Activated naive CD8-positive, alpha-beta T cell treated with anti-CD3 and anti-CD28 coated beads for 36 hours (primary cell): ENCODE data around the gene ADAM17. TPM values are rescaled to one million over a fixed set of nuclear protein-coding genes. Genes with fewer than 3 reads are reported as not detected.
"Not testable (repeated sequence)": the region's sequence is repeated elsewhere in the genome, so short reads cannot be mapped to it uniquely, and the experiment has no call there.

Experiments
- DNase-seq: peaks from one replicate; pipeline ENCODE4 v3.0.0; 2021
- H3K27ac Mint-ChIP-seq: one replicate; pipeline ENCODE4 v1.8.0; 2022; ENCODE audit warnings: mild to moderate bottlenecking, moderate library complexity, mixed read lengths
- H3K27me3 Mint-ChIP-seq: one replicate; pipeline ENCODE4 v1.8.0; 2022; ENCODE audit warnings: mild to moderate bottlenecking, mixed read lengths
- H3K36me3 Mint-ChIP-seq: one replicate; pipeline ENCODE4 v1.8.0; 2021; ENCODE audit warnings: mild to moderate bottlenecking, mixed read lengths
- H3K4me1 Mint-ChIP-seq: one replicate; pipeline ENCODE4 v1.8.0; 2021; ENCODE audit warnings: mixed read lengths
- H3K4me3 Mint-ChIP-seq: one replicate; pipeline ENCODE4 v1.8.0; 2022; ENCODE audit warnings: mild to moderate bottlenecking, moderate library complexity, mixed read lengths
- H3K9me3 Mint-ChIP-seq: one replicate; pipeline ENCODE4 v1.8.0; 2022; ENCODE audit warnings: mixed read lengths
- total RNA-seq, 2 experiments: library from RNA; stranded (reverse); gene quantifications; one replicate each; pipeline ENCODE4 v1.2.3, GENCODE V29; 2021

Gene ADAM17
- 10 to 100 TPM; 13.4 to 14.5 TPM for total RNA-seq

- Mint-ChIP-seq H3K9me3 (no peaks in the 10 kb centered on the region), H3K4me1 (peaks cover 41% of the 10 kb centered on the region), H3K36me3 (peaks cover 19% of the 10 kb centered on the region), H3K27me3 (no peaks in the 10 kb centered on the region), H3K27ac (peak within 1 kb of the TSS; percentile 97), H3K4me3 (peak within 1 kb of the TSS; percentile 98)
- DNase-seq = peak; percentile 94
Observed at GRCh38 chr2:9555297-9556120, at the start of gene ADAM17. TSS of gene ADAM17 (minus strand) at chr2:9555830. CDS start at chr2:9555605, 225 bp downstream.

GRCh38 chr2:9602412-9602811, 46.8 kb upstream of the ADAM17 start:
- peaks cover 16% of the 10 kb centered on the region for H3K9me3 Mint-ChIP-seq

GRCh38 chr2:9601397-9601796, 45.8 kb upstream of the ADAM17 start:
- DNase-seq = no peak
- Mint-ChIP-seq H3K4me1 (peaks cover 35% of the 10 kb centered on the region), H3K9me3 (peaks cover 14% of the 10 kb centered on the region), H3K27ac (no peak overlapping the region), H3K36me3 (peaks cover 84% of the 10 kb centered on the region), H3K27me3 (no peaks in the 10 kb centered on the region), H3K4me3 (no peak overlapping the region)

More at GRCh38 chr2:9602412-9602811, 46.8 kb upstream of the ADAM17 start:
- Mint-ChIP-seq H3K4me3 (no peak overlapping the region), H3K36me3 (peaks cover 81% of the 10 kb centered on the region), H3K27me3 (no peaks in the 10 kb centered on the region), H3K27ac (no peak overlapping the region), H3K4me1 (peaks cover 29% of the 10 kb centered on the region)
- DNase-seq = no peak

GRCh38 chr2:9599430-9599829, 43.8 kb upstream of the ADAM17 start:
- peaks cover 44% of the 10 kb centered on the region for H3K4me1 Mint-ChIP-seq
- no peaks in the 10 kb centered on the region for H3K27me3 Mint-ChIP-seq
- no peak for DNase-seq
- no peak overlapping the region for H3K4me3 Mint-ChIP-seq
- H3K9me3 Mint-ChIP-seq = peaks cover 13% of the 10 kb centered on the region
- H3K36me3 Mint-ChIP-seq = peaks cover 71% of the 10 kb centered on the region
- no peak overlapping the region for H3K27ac Mint-ChIP-seq

GRCh38 chr2:9596621-9597311, 41.1 kb upstream of the ADAM17 start:
- peak overlapping the region; percentile 70 for H3K27ac Mint-ChIP-seq
- DNase-seq = no peak
- H3K36me3 Mint-ChIP-seq = peaks cover 63% of the 10 kb centered on the region
- no peak overlapping the region for H3K4me3 Mint-ChIP-seq
- H3K4me1 Mint-ChIP-seq = peaks cover 53% of the 10 kb centered on the region
- peaks cover 9% of the 10 kb centered on the region for H3K9me3 Mint-ChIP-seq
- H3K27me3 Mint-ChIP-seq = no peaks in the 10 kb centered on the region

GRCh38 chr2:9595746-9596145, 40.1 kb upstream of the ADAM17 start:
- Mint-ChIP-seq H3K4me3 (peak overlapping the region; percentile 7), H3K4me1 (peaks cover 63% of the 10 kb centered on the region)

GRCh38 chr2:9595256-9595655, 39.6 kb upstream of the ADAM17 start:
- H3K36me3 Mint-ChIP-seq = peaks cover 61% of the 10 kb centered on the region
- DNase-seq, H3K27me3 Mint-ChIP-seq, H3K9me3 Mint-ChIP-seq, H3K4me3 Mint-ChIP-seq: not testable (repeated sequence)
- H3K27ac Mint-ChIP-seq = peak overlapping the region; percentile 85
- peaks cover 65% of the 10 kb centered on the region for H3K4me1 Mint-ChIP-seq

More at GRCh38 chr2:9595746-9596145, 40.1 kb upstream of the ADAM17 start:
- no peak for DNase-seq
- no peaks in the 10 kb centered on the region for H3K27me3 Mint-ChIP-seq
- H3K27ac Mint-ChIP-seq = peak overlapping the region; percentile 70
- peaks cover 62% of the 10 kb centered on the region for H3K36me3 Mint-ChIP-seq
- peaks cover 9% of the 10 kb centered on the region for H3K9me3 Mint-ChIP-seq

- Mint-ChIP-seq H3K27me3 (no peaks in the 10 kb centered on the region), H3K4me3 (peak overlapping the region; percentile 11), H3K4me1 (peaks cover 59% of the 10 kb centered on the region), H3K9me3 (peaks cover 2% of the 10 kb centered on the region), H3K36me3 (peaks cover 60% of the 10 kb centered on the region), H3K27ac (peak overlapping the region; percentile 85)
- DNase-seq = no peak
Observed at GRCh38 chr2:9594366-9595054, 38.9 kb upstream of the ADAM17 start.

- H3K27me3 Mint-ChIP-seq = no peaks in the 10 kb centered on the region
- no peak for DNase-seq
- peak overlapping the region; percentile 58 for H3K4me3 Mint-ChIP-seq
- no peaks in the 10 kb centered on the region for H3K9me3 Mint-ChIP-seq
- peaks cover 57% of the 10 kb centered on the region for H3K4me1 Mint-ChIP-seq
- peak overlapping the region; percentile 88 for H3K27ac Mint-ChIP-seq
- H3K36me3 Mint-ChIP-seq = peaks cover 54% of the 10 kb centered on the region
Observed at GRCh38 chr2:9593925-9594324, 38.3 kb upstream of the ADAM17 start.

GRCh38 chr2:9592699-9593098, 37.1 kb upstream of the ADAM17 start:
- Mint-ChIP-seq H3K4me1 (peaks cover 48% of the 10 kb centered on the region), H3K9me3 (no peaks in the 10 kb centered on the region), H3K36me3 (peaks cover 43% of the 10 kb centered on the region), H3K4me3 (peak overlapping the region; percentile 37), H3K27me3 (no peaks in the 10 kb centered on the region), H3K27ac (peak overlapping the region; percentile 65)
- DNase-seq = no peak

GRCh38 chr2:9590641-9591040, 35.0 kb upstream of the ADAM17 start:
- Mint-ChIP-seq H3K4me3 (no peak overlapping the region), H3K27ac (peak overlapping the region; percentile 70), H3K36me3 (peaks cover 37% of the 10 kb centered on the region), H3K27me3 (no peaks in the 10 kb centered on the region), H3K4me1 (peaks cover 33% of the 10 kb centered on the region), H3K9me3 (no peaks in the 10 kb centered on the region)
- DNase-seq = no peak

GRCh38 chr2:9586465-9586864, 30.8 kb upstream of the ADAM17 start:
- Mint-ChIP-seq H3K4me1 (peaks cover 9% of the 10 kb centered on the region), H3K36me3 (peaks cover 36% of the 10 kb centered on the region), H3K9me3 (no peaks in the 10 kb centered on the region), H3K27ac (no peak overlapping the region), H3K27me3 (no peaks in the 10 kb centered on the region), H3K4me3 (no peak overlapping the region)
- DNase-seq = no peak

GRCh38 chr2:9585486-9585885, 29.9 kb upstream of the ADAM17 start:
- Mint-ChIP-seq H3K27me3 (no peaks in the 10 kb centered on the region), H3K4me3 (no peak overlapping the region), H3K36me3 (peaks cover 30% of the 10 kb centered on the region), H3K27ac (no peak overlapping the region), H3K4me1 (no peaks in the 10 kb centered on the region), H3K9me3 (no peaks in the 10 kb centered on the region)
- DNase-seq = no peak

GRCh38 chr2:9584902-9585301, 29.3 kb upstream of the ADAM17 start:
- H3K27me3 Mint-ChIP-seq, DNase-seq, H3K9me3 Mint-ChIP-seq, H3K4me3 Mint-ChIP-seq, H3K4me1 Mint-ChIP-seq, H3K27ac Mint-ChIP-seq: not testable (repeated sequence)
- peaks cover 25% of the 10 kb centered on the region for H3K36me3 Mint-ChIP-seq

GRCh38 chr2:9582624-9583023, 27.0 kb upstream of the ADAM17 start:
- H3K9me3 Mint-ChIP-seq = no peaks in the 10 kb centered on the region
- H3K27ac Mint-ChIP-seq = no peak overlapping the region
- no peaks in the 10 kb centered on the region for H3K27me3 Mint-ChIP-seq
- H3K4me1 Mint-ChIP-seq = no peaks in the 10 kb centered on the region
- no peak for DNase-seq
- H3K4me3 Mint-ChIP-seq = no peak overlapping the region
- H3K36me3 Mint-ChIP-seq = peaks cover 22% of the 10 kb centered on the region
